IMR-90 (cell line): ENCODE data around the gene UBXN1. TPM values are rescaled to one million over a fixed set of nuclear protein-coding genes. Genes with fewer than 3 reads are reported as not detected.

Source experiments
- ATAC-seq: fragments of 200-7000 bp; cut with Tn5 transposase; 2 replicates; pipeline ENCODE4 v1.9.1; 2020; ENCODE audit warnings: low read depth, mild to moderate bottlenecking, moderate library complexity
- BruUV-seq: library from RNA; stranded (reverse); fragments of 400-500 nt; replicated peaks from 2 replicates; lab custom pipeline; 2021; lab: Mats Ljungman, UMichigan
- CTCF ChIA-PET: fragments of 300-600 bp; formaldehyde crosslinking; extraction: SDS; loops from one replicate; lab custom pipeline; 2021; ENCODE audit warnings: antibody characterized with exemption; lab: Yijun Ruan, JAX
- POLR2A ChIA-PET: fragments of 300-600 bp; sonication (Branson Sonifier 250); formaldehyde crosslinking; loops from one replicate; lab custom pipeline; 2022; ENCODE audit warnings: antibody characterized with exemption; ENCODE audit not compliant: unreplicated experiment; lab: Charles Lee
- DNase-seq: peaks from one replicate; pipeline ENCODE4 v3.0.0; 2013
- H2AFZ ChIP-seq: replicated peaks from 2 replicates; pipeline ENCODE3; 2013; ENCODE audit warnings: low read length, mild to moderate bottlenecking; ENCODE audit not compliant: poor library complexity
- H2AK5ac ChIP-seq: 2 replicates; pipeline ENCODE4 v1.6.1; 2013; ENCODE audit warnings: low read depth, low read length, inconsistent platforms
- H2AK9ac ChIP-seq: replicated peaks from 2 replicates; pipeline ENCODE3; 2013; ENCODE audit warnings: mild to moderate bottlenecking, low read depth, low read length, moderate library complexity; ENCODE audit not compliant: poor library complexity
- H2BK120ac ChIP-seq: 2 replicates; pipeline ENCODE4 v1.6.1; 2013; ENCODE audit warnings: low read depth, low read length, inconsistent platforms
- H2BK15ac ChIP-seq: 3 replicates; pipeline ENCODE4 v1.6.1; 2013; ENCODE audit warnings: low read depth, low read length, inconsistent platforms
- H2BK20ac ChIP-seq: 2 replicates; pipeline ENCODE4 v1.6.1; 2013; ENCODE audit warnings: low read depth, mild to moderate bottlenecking, inconsistent platforms, low read length, moderate library complexity
- H2BK5ac ChIP-seq: 2 replicates; pipeline ENCODE4 v1.6.1; 2013; ENCODE audit warnings: mild to moderate bottlenecking, low read depth, low read length, inconsistent platforms; ENCODE audit not compliant: poor library complexity, severe bottlenecking
- H3K14ac ChIP-seq: replicated peaks from 2 replicates; pipeline ENCODE4 v1.6.1; 2013; ENCODE audit warnings: low read depth, low read length, inconsistent platforms
- H3K18ac ChIP-seq: 2 replicates; pipeline ENCODE4 v1.6.1; 2013; ENCODE audit warnings: low read depth, low read length, control low read depth
- H3K23ac ChIP-seq: 2 replicates; pipeline ENCODE4 v1.6.1; 2013; ENCODE audit warnings: low read depth, low read length, inconsistent platforms
- H3K27ac ChIP-seq: 2 replicates; pipeline ENCODE4 v1.5.1; 2013; ENCODE audit warnings: mild to moderate bottlenecking, control low read depth, low read length; ENCODE audit not compliant: insufficient read depth
- H3K27me3 ChIP-seq: 2 replicates; pipeline ENCODE4 v1.6.1; 2013; ENCODE audit warnings: low read length; ENCODE audit not compliant: control insufficient read depth, insufficient read depth
- H3K36me3 ChIP-seq: 2 replicates; pipeline ENCODE4 v1.6.1; 2013; ENCODE audit warnings: low read length, mixed read lengths; ENCODE audit not compliant: control insufficient read depth, insufficient read depth
- H3K4ac ChIP-seq: 2 replicates; pipeline ENCODE4 v1.6.1; 2013; ENCODE audit warnings: low read depth, low read length, inconsistent platforms
- H3K4me1 ChIP-seq: 2 replicates; pipeline ENCODE4 v1.6.1; 2013; ENCODE audit warnings: low read length, mixed read lengths; ENCODE audit not compliant: control insufficient read depth, insufficient read depth
- H3K4me2 ChIP-seq: 2 replicates; pipeline ENCODE4 v1.6.1; 2013; ENCODE audit warnings: low read depth, mild to moderate bottlenecking, control low read depth, low read length, moderate library complexity
- H3K4me3 ChIP-seq: 2 replicates; pipeline ENCODE4 v1.5.1; 2013; ENCODE audit warnings: low read depth, mild to moderate bottlenecking, control low read depth, low read length, moderate library complexity; ENCODE audit not compliant: insufficient read depth
- H3K56ac ChIP-seq: 2 replicates; pipeline ENCODE4 v1.6.1; 2013; ENCODE audit warnings: low read length, inconsistent platforms; ENCODE audit not compliant: insufficient read depth; ENCODE audit errors: extremely low read depth
- H3K79me1 ChIP-seq, 2 experiments: 2 replicates each; pipeline ENCODE4 v1.6.1; 2013; ENCODE audit warnings: low read length in 2 of 2, inconsistent platforms in 1 of 2, low read depth in 1 of 2
- H3K9ac ChIP-seq: 2 replicates; pipeline ENCODE4 v1.6.1; 2013; ENCODE audit warnings: low read depth, low read length, control low read depth
- H3K9me1 ChIP-seq: 2 replicates; pipeline ENCODE4 v1.6.1; 2013; ENCODE audit warnings: low read length, inconsistent platforms; ENCODE audit not compliant: insufficient read depth
- H3K9me3 ChIP-seq: 2 replicates; pipeline ENCODE4 v1.6.1; 2013; ENCODE audit warnings: low read length; ENCODE audit not compliant: control insufficient read depth, insufficient read depth
- H4K20me1 ChIP-seq: 2 replicates; pipeline ENCODE4 v1.6.1; 2013; ENCODE audit warnings: low read length, inconsistent platforms; ENCODE audit not compliant: insufficient read depth
- H4K5ac ChIP-seq: 2 replicates; pipeline ENCODE4 v1.6.1; 2013; ENCODE audit warnings: mild to moderate bottlenecking, low read depth, low read length, control low read depth
- H4K8ac ChIP-seq, 2 experiments: 2 replicates each; pipeline ENCODE4 v1.6.1; 2013; ENCODE audit warnings: low read depth in 2 of 2, low read length in 2 of 2, control low read depth in 1 of 2, inconsistent platforms in 1 of 2
- H4K91ac ChIP-seq: 2 replicates; pipeline ENCODE4 v1.6.1; 2013; ENCODE audit warnings: low read depth, low read length, inconsistent platforms; ENCODE audit not compliant: insufficient read depth
- CTCF ChIP-seq: conservative IDR thresholded peaks from 2 replicates; pipeline ENCODE4 v1.5.1; 2012; ENCODE audit warnings: mild to moderate bottlenecking, low read depth, low read length, improper control_type of control experiment
- MAFK ChIP-seq: IDR thresholded peaks from 2 replicates; pipeline ENCODE4 v1.6.1; 2012; ENCODE audit warnings: low read depth, low read length, improper control_type of control experiment
- POLR2A ChIP-seq: IDR thresholded peaks from 2 replicates; pipeline ENCODE4 v1.6.1; 2012; ENCODE audit warnings: mild to moderate bottlenecking, low read depth, low read length
- WGBS, 2 experiments: methylation state at CpG; one replicate each; pipeline versions ENCODE4 v1.1.5 to v1.1.7; 2013; ENCODE audit warnings: missing lambda C conversion rate in 2 of 2; ENCODE audit not compliant: insufficient read length in 1 of 2; ENCODE audit errors: extremely low coverage in 2 of 2; 5-methylcytosine and 5-hydroxymethylcytosine counted together
- dilution Hi-C: fragments of 300-500 bp; cut with HindIII; formaldehyde crosslinking; loops from one replicate; pipeline ENCODE4 v1.14.3; 2018; ENCODE audit warnings: low sequenced_read_pairs; ENCODE audit not compliant: unreplicated experiment
- in situ Hi-C: fragments of 300-500 bp; cut with MboI; formaldehyde crosslinking; loops from 3 replicates; pipeline ENCODE4 v1.14.3; 2019; ENCODE audit warnings: low sequenced_read_pairs, inconsistent platforms, mixed read lengths
- intact Hi-C: fragments of 100-400 bp; cut with micrococcal nuclease; formaldehyde crosslinking; loops from 2 replicates; pipeline ENCODE4 v1.10.0; 2022
- polyA plus RNA-seq, 3 experiments: library from polyadenylated mRNA; depleted of rRNA; stranded (reverse); fragments of >200 nt; gene quantifications; 2 replicates each; pipeline ENCODE4 v1.2.3, GENCODE V29; 2012; ENCODE audit warnings: low replicate concordance in 1 of 3
- total RNA-seq: library from RNA; depleted of rRNA; stranded (reverse); fragments of >200 nt; gene quantifications from 2 replicates; pipeline ENCODE4 v1.2.3, GENCODE V29; 2012

The UBXN1 gene
- total and polyA plus RNA-seq, 2 of the 4 experiments (the other 2 are of a cell fraction), result 50.0 to 81.6 TPM

GRCh38 chr11:62671608-62672389 lies 7.1 kb downstream of the UBXN1 start, which contains the start of the genes LBHD1 and UQCC3:
Gene LBHD1 (minus strand): TSS chr11:62672267. CDS start chr11:62670031, 2,236 bp downstream.
Gene UQCC3 (plus strand): TSS chr11:62671673. CDS start chr11:62671746, 73 bp downstream.
- peak within 1 kb of the TSS; percentile 96 for H3K27ac ChIP-seq
- peak within 1 kb of the TSS; percentile 98 for H3K23ac ChIP-seq
- H3K4ac ChIP-seq, result peak within 1 kb of the TSS; percentile 93
- no peak within 1 kb of the TSS for H2BK20ac ChIP-seq
- H3K14ac ChIP-seq, result peak within 1 kb of the TSS; percentile 97
- peak within 1 kb of the TSS; percentile 98 for H2AFZ ChIP-seq
- peak within 1 kb of the TSS; percentile 92 for H3K56ac ChIP-seq
- no peaks in the 10 kb centered on the region for H3K27me3 ChIP-seq
- peak within 1 kb of the TSS; percentile 97 for H4K5ac ChIP-seq
- H2BK15ac ChIP-seq, result peak within 1 kb of the TSS; percentile 37; the same call in 1 of the 3 replicates
- H2BK5ac ChIP-seq, result peak within 1 kb of the TSS; percentile 68
- peak; percentile 83 for ATAC-seq
- 1% methylated on average over 37 of the region's 59 CpGs; no CpG with 5 or more reads in 1 of the 2 experiments for WGBS, 2 experiments
- H4K91ac ChIP-seq, result peak within 1 kb of the TSS; percentile 89
- peaks cover 23 to 53% of the 10 kb centered on the region in 2 experiments for H3K79me1 ChIP-seq
- intact Hi-C loops, result loop anchor here (1.0 kb wide), 1 partner anchor 8 kb away; the partner anchor contains the start of gene UBXN1
- H2BK120ac ChIP-seq, result peak within 1 kb of the TSS; percentile 59
- peaks cover 16% of the 10 kb centered on the region for H3K36me3 ChIP-seq
- peak; percentile 85 for DNase-seq
- peak within 1 kb of the TSS; percentile 76 for H2AK5ac ChIP-seq
- dilution Hi-C loops, result no loop called here
- peak within 1 kb of the TSS; percentile 66 for H3K18ac ChIP-seq
- peak within 1 kb of the TSS; percentile 74 for H3K4me3 ChIP-seq
- H3K9me3 ChIP-seq, result no peaks in the 10 kb centered on the region
- H4K20me1 ChIP-seq, result 0 out of 2 replicates have a peak, but pooled peaks cover 3% of the 10 kb centered on the region
- peaks cover 3% of the 10 kb centered on the region; the same call in 1 of the 2 replicates for H3K9me1 ChIP-seq
- ChIA-PET CTCF (interaction anchor here (0.6 kb wide), 1 partner anchor 130 kb away, joined by 7 read pairs; no protein-coding TSS in a partner anchor), POLR2A (interaction anchor here (0.5 to 1.4 kb wide), 6 partner anchors 9 to 1070 kb away, joined by 3 to 17 read pairs (median 4); partner anchors contain the start of genes HNRNPUL2 and INTS5)
- TF ChIP-seq POLR2A (peak; percentile 53; the same call in 1 of the 2 replicates), CTCF (no peak), MAFK (peak; percentile 51; the same call in 1 of the 2 replicates)
- no TSS peak for BruUV-seq
- in situ Hi-C loops, result no loop called here
- H4K8ac ChIP-seq, result peak within 1 kb of the TSS; percentile 91 to 98
- H3K4me1 ChIP-seq, result peaks cover 4% of the 10 kb centered on the region
- H2AK9ac ChIP-seq, result peak within 1 kb of the TSS; percentile 93
- H3K4me2 ChIP-seq, result peak within 1 kb of the TSS; percentile 96
- H3K9ac ChIP-seq, result peak within 1 kb of the TSS; percentile 95
